NCI-H460 (cell line): Measurements from ENCODE around the gene MMP24. TPM values are rescaled to one million over a fixed set of nuclear protein-coding genes. Genes with fewer than 3 reads are reported as not detected.

Experiments used
- DNase-seq: peaks from one replicate; pipeline ENCODE4 v3.0.0-alpha.2; 2016; ENCODE audit warnings: low read depth; ENCODE audit errors: extremely low read depth
- small RNA-seq, 2 experiments: library from RNA; depleted of rRNA; stranded (forward); fragments of <200 nt; gene quantifications; one replicate each; pipeline ENCODE3, GENCODE V24; 2014
- total RNA-seq: library from RNA; depleted of rRNA; stranded (reverse); fragments of >200 nt; shearing (Covaris generic); gene quantifications from 2 replicates; pipeline ENCODE4 v1.2.3, GENCODE V29; 2014; rRNA removed

Gene MMP24
- total RNA-seq, 1 experiment from 2014 or later: 0.05 TPM

- DNase-seq: no peak
Measured at GRCh38 chr20:35326021-35326739, 99.7 kb downstream of the MMP24 start.

Small RNA genes lying within 50 kb of the gene (small RNA-seq; reads per million reads assigned to genes)
- gene MT1P3 (0 reads per million in 2 experiments), gene RNA5SP483 (0 reads per million in 2 experiments)

Other genes starting within 250 kb of the MMP24 start
- 43.3 and 49.5 TPM in 2 replicates for gene TRPC4AP, start 133.9 kb upstream of the MMP24 start, total RNA-seq
- 73.5 and 75.4 TPM in 2 replicates for gene EDEM2, start 79.4 kb upstream of the MMP24 start, total RNA-seq
- gene PROCR, start 54.6 kb upstream of the MMP24 start, total RNA-seq: 165 and 178 TPM in 2 replicates
- gene MMP24OS, start 51.4 kb downstream of the MMP24 start, total RNA-seq: 9.4 and 10.8 TPM in 2 replicates
- 159 and 181 TPM in 2 replicates for gene EIF6, start 58.1 kb downstream of the MMP24 start, total RNA-seq
- gene FAM83C, start 65.7 kb downstream of the MMP24 start, total RNA-seq: not detected in 2 replicates
- 30.7 and 35.8 TPM in 2 replicates for gene UQCC1, start 185.3 kb downstream of the MMP24 start, total RNA-seq
- not detected in 2 replicates for gene GDF5, start 211.5 kb downstream of the MMP24 start, total RNA-seq
- 20.0 and 21.8 TPM in 2 replicates for gene CEP250, start 228.9 kb downstream of the MMP24 start, total RNA-seq